SK-N-SH treated with all-trans-retinoic acid at 6 μM for 48 hours (cell line): ENCODE data around the gene CCNE1.

ENCODE experiments used
- ARNTL ChIP-seq: fragments of 450-650 bp; formaldehyde crosslinking; IDR thresholded peaks from 2 replicates; pipeline ENCODE4 v1.5.0; 2020; ENCODE audit warnings: low read depth, mild to moderate bottlenecking, moderate library complexity, borderline replicate concordance
- CSDC2 ChIP-seq: fragments of 250-450 bp; sonication (Bioruptor Pico); IDR thresholded peaks from 2 replicates; pipeline ENCODE4 v1.5.0; 2020; ENCODE audit warnings: mild to moderate bottlenecking, moderate library complexity
- ISL1 ChIP-seq: fragments of 250-450 bp; sonication (Bioruptor Pico); IDR thresholded peaks from 2 replicates; pipeline ENCODE4 v2.1.2; 2022; ENCODE audit warnings: mild to moderate bottlenecking, moderate library complexity
- OSR1 ChIP-seq: fragments of 250-450 bp; sonication (Bioruptor Pico); IDR thresholded peaks from 2 replicates; pipeline ENCODE4 v1.8.0; 2022; ENCODE audit warnings: moderate library complexity, mild to moderate bottlenecking, inconsistent platforms
- PATZ1 ChIP-seq: fragments of 250-450 bp; sonication (Bioruptor Pico); IDR thresholded peaks from 2 replicates; pipeline ENCODE4 v1.8.0; 2020; ENCODE audit warnings: mild to moderate bottlenecking, moderate library complexity, borderline replicate concordance
- SNAI2 ChIP-seq: fragments of 250-450 bp; sonication (Bioruptor Pico); IDR thresholded peaks from 2 replicates; pipeline ENCODE4 v1.5.0; 2020; ENCODE audit warnings: mild to moderate bottlenecking, moderate library complexity
- TCF4 ChIP-seq: fragments of 250-450 bp; sonication (Bioruptor Pico); IDR thresholded peaks from 2 replicates; pipeline ENCODE4 v1.8.0; 2021; ENCODE audit warnings: mild to moderate bottlenecking, moderate library complexity, borderline replicate concordance
- TOX ChIP-seq: fragments of 250-450 bp; sonication (Bioruptor Pico); IDR thresholded peaks from 2 replicates; pipeline ENCODE4 v1.8.0; 2021; ENCODE audit warnings: mild to moderate bottlenecking, moderate library complexity, borderline replicate concordance
- ZC3H10 ChIP-seq: fragments of 250-450 bp; sonication (Bioruptor Pico); IDR thresholded peaks from 2 replicates; pipeline ENCODE4 v1.5.1; 2021; ENCODE audit warnings: mild to moderate bottlenecking, moderate library complexity
- ZFP3 ChIP-seq: fragments of 250-450 bp; sonication (Bioruptor Pico); IDR thresholded peaks from 2 replicates; pipeline ENCODE4 v1.5.0; 2020; ENCODE audit warnings: mild to moderate bottlenecking, moderate library complexity
- ZFP30 ChIP-seq: fragments of 450-650 bp; formaldehyde crosslinking; IDR thresholded peaks from 2 replicates; pipeline ENCODE4 v1.5.0; 2022; ENCODE audit warnings: mild to moderate bottlenecking, moderate library complexity

GRCh38 chr19:29831041-29831548 lies 19.3 kb downstream of the CCNE1 start:
- no peak for TF ChIP-seq PATZ1 (CRISPR knock-in tag)
- TF ChIP-seq CSDC2 (CRISPR knock-in tag) = no peak
- TF ChIP-seq ZC3H10 (CRISPR knock-in tag) = no peak
- no peak for TF ChIP-seq TOX (CRISPR knock-in tag)
- TF ChIP-seq ARNTL (CRISPR knock-in tag) = no peak
- no peak for TF ChIP-seq OSR1 (CRISPR knock-in tag)
- TF ChIP-seq TCF4 (CRISPR knock-in tag) = no peak
- TF ChIP-seq ISL1 (CRISPR knock-in tag) = no peak
- no peak for TF ChIP-seq ZFP30 (CRISPR knock-in tag)
- TF ChIP-seq SNAI2 = no peak
- TF ChIP-seq ZFP3 (CRISPR knock-in tag) = no peak
